ENCODE data around the gene ADAM8. TPM values are rescaled to one million over a fixed set of nuclear protein-coding genes. Genes with fewer than 3 reads are reported as not detected.
A peak's percentile ranks its signal among the peaks of the same experiment; 100 is the strongest.

The ADAM8 gene
- total and polyA plus RNA-seq, 2 donors, result 8.3 to 19.2 TPM

GRCh38 chr10:133281084-133281483 is 4.4 kb upstream of the ADAM8 start:
- Histone ChIP-seq H3K27me3 (ENCODE audit: control insufficient read depth in 2 of 2, insufficient read depth in 1 of 2, low read length in 1 of 2) (peaks cover 15 to 19% of the 10 kb centered on the region in 2 donors), H3K4me3 (ENCODE audit: low read length in 2 of 2) (no peak overlapping the region), H3K36me3 (ENCODE audit: control insufficient read depth in 2 of 2, insufficient read depth in 2 of 2, low read length in 1 of 2) (peaks cover 47 to 69% of the 10 kb centered on the region in 2 donors), H3K27ac (ENCODE audit: low read depth in 1 of 2, low read length in 1 of 2) (no peak overlapping the region), H3K4me1 (ENCODE audit: control insufficient read depth in 2 of 2, insufficient read depth in 2 of 2, low read length in 2 of 2) (peaks cover 5 to 25% of the 10 kb centered on the region in 2 donors), H3K9me3 (ENCODE audit: control insufficient read depth in 2 of 2, insufficient read depth in 1 of 2, low read length in 1 of 2) (no peaks in the 10 kb centered on the region)
- 98% methylated on average over 15 of the region's 15 CpGs for WGBS
- DNase-seq (ENCODE audit: low read depth in 6 of 9, low spot score in 9 of 9), result no peak

- peaks cover 10 to 31% of the 10 kb centered on the region in 2 donors for H3K4me1 ChIP-seq (ENCODE audit: control insufficient read depth in 2 of 2, insufficient read depth in 2 of 2, low read length in 2 of 2)
- H3K27ac ChIP-seq (ENCODE audit: low read depth in 1 of 2, low read length in 1 of 2), result no peak overlapping the region
- peaks cover 43 to 66% of the 10 kb centered on the region in 2 donors for H3K36me3 ChIP-seq (ENCODE audit: control insufficient read depth in 2 of 2, insufficient read depth in 2 of 2, low read length in 1 of 2)
- no peak for DNase-seq (ENCODE audit: low read depth in 6 of 9, low spot score in 9 of 9)
- H3K4me3 ChIP-seq (ENCODE audit: low read length in 2 of 2), result no peak overlapping the region
- peaks cover 0 to 2% of the 10 kb centered on the region in 2 donors for H3K9me3 ChIP-seq (ENCODE audit: control insufficient read depth in 2 of 2, insufficient read depth in 1 of 2, low read length in 1 of 2)
- WGBS, result 98% methylated on average over 10 of the region's 10 CpGs
- H3K27me3 ChIP-seq (ENCODE audit: control insufficient read depth in 2 of 2, insufficient read depth in 1 of 2, low read length in 1 of 2), result peaks cover 20 to 24% of the 10 kb centered on the region in 2 donors
Observed at GRCh38 chr10:133280391-133281059, 3.9 kb upstream of the ADAM8 start.

- Histone ChIP-seq H3K27ac (ENCODE audit: low read depth in 1 of 2, low read length in 1 of 2) (no peak overlapping the region), H3K4me1 (ENCODE audit: control insufficient read depth in 2 of 2, insufficient read depth in 2 of 2, low read length in 2 of 2) (peaks cover 16 to 40% of the 10 kb centered on the region in 2 donors), H3K27me3 (ENCODE audit: control insufficient read depth in 2 of 2, insufficient read depth in 1 of 2, low read length in 1 of 2) (peaks cover 24 to 34% of the 10 kb centered on the region in 2 donors), H3K36me3 (ENCODE audit: control insufficient read depth in 2 of 2, insufficient read depth in 2 of 2, low read length in 1 of 2) (peaks cover 34 to 56% of the 10 kb centered on the region in 2 donors), H3K4me3 (ENCODE audit: low read length in 2 of 2) (no peak overlapping the region), H3K9me3 (ENCODE audit: control insufficient read depth in 2 of 2, insufficient read depth in 1 of 2, low read length in 1 of 2) (peaks cover 0 to 2% of the 10 kb centered on the region in 2 donors)
- WGBS, result 79% methylated on average over 24 of the region's 24 CpGs
- DNase-seq (ENCODE audit: low read depth in 6 of 9, low spot score in 9 of 9), result no peak
Observed at GRCh38 chr10:133279326-133280226, 2.9 kb upstream of the ADAM8 start.

GRCh38 chr10:133278577-133279265 is 2.1 kb upstream of the ADAM8 start:
- Histone ChIP-seq H3K4me1 (ENCODE audit: control insufficient read depth in 2 of 2, insufficient read depth in 2 of 2, low read length in 2 of 2) (peaks cover 16 to 41% of the 10 kb centered on the region in 2 donors), H3K36me3 (ENCODE audit: control insufficient read depth in 2 of 2, insufficient read depth in 2 of 2, low read length in 1 of 2) (peaks cover 28 to 48% of the 10 kb centered on the region in 2 donors), H3K9me3 (ENCODE audit: control insufficient read depth in 2 of 2, insufficient read depth in 1 of 2, low read length in 1 of 2) (peaks cover 0 to 2% of the 10 kb centered on the region in 2 donors), H3K4me3 (ENCODE audit: low read length in 2 of 2) (no peak overlapping the region), H3K27ac (ENCODE audit: low read depth in 1 of 2, low read length in 1 of 2) (peak overlapping the region in 1 of 2 donors; percentile 36), H3K27me3 (ENCODE audit: control insufficient read depth in 2 of 2, insufficient read depth in 1 of 2, low read length in 1 of 2) (peaks cover 24 to 37% of the 10 kb centered on the region in 2 donors)
- WGBS, result 48% methylated on average over 19 of the region's 19 CpGs
- DNase-seq (ENCODE audit: low read depth in 6 of 9, low spot score in 9 of 9), result peak in 1 of 9 donors; percentile 29

- no peak overlapping the region for H3K4me3 ChIP-seq (ENCODE audit: low read length in 2 of 2)
- H3K27me3 ChIP-seq (ENCODE audit: control insufficient read depth in 2 of 2, insufficient read depth in 1 of 2, low read length in 1 of 2), result peaks cover 24 to 37% of the 10 kb centered on the region in 2 donors
- peak in 1 of 9 donors; percentile 7 for DNase-seq (ENCODE audit: low read depth in 6 of 9, low spot score in 9 of 9)
- H3K27ac ChIP-seq (ENCODE audit: low read depth in 1 of 2, low read length in 1 of 2), result peak overlapping the region in 1 of 2 donors; percentile 36
- WGBS, result 56% methylated on average over 12 of the region's 12 CpGs
- peaks cover 0 to 2% of the 10 kb centered on the region in 2 donors for H3K9me3 ChIP-seq (ENCODE audit: control insufficient read depth in 2 of 2, insufficient read depth in 1 of 2, low read length in 1 of 2)
- H3K36me3 ChIP-seq (ENCODE audit: control insufficient read depth in 2 of 2, insufficient read depth in 2 of 2, low read length in 1 of 2), result peaks cover 28 to 41% of the 10 kb centered on the region in 2 donors
- H3K4me1 ChIP-seq (ENCODE audit: control insufficient read depth in 2 of 2, insufficient read depth in 2 of 2, low read length in 2 of 2), result peaks cover 16 to 41% of the 10 kb centered on the region in 2 donors
Observed at GRCh38 chr10:133277993-133278576, 1.4 kb upstream of the ADAM8 start.

GRCh38 chr10:133277277-133277992 is 767 bp upstream of the ADAM8 start:
- Histone ChIP-seq H3K4me3 (ENCODE audit: low read length in 2 of 2) (no peak overlapping the region), H3K27me3 (ENCODE audit: control insufficient read depth in 2 of 2, insufficient read depth in 1 of 2, low read length in 1 of 2) (peaks cover 24 to 37% of the 10 kb centered on the region in 2 donors), H3K9me3 (ENCODE audit: control insufficient read depth in 2 of 2, insufficient read depth in 1 of 2, low read length in 1 of 2) (peaks cover 0 to 2% of the 10 kb centered on the region in 2 donors), H3K36me3 (ENCODE audit: control insufficient read depth in 2 of 2, insufficient read depth in 2 of 2, low read length in 1 of 2) (peaks cover 22 to 35% of the 10 kb centered on the region in 2 donors), H3K27ac (ENCODE audit: low read depth in 1 of 2, low read length in 1 of 2) (peak overlapping the region in 1 of 2 donors; percentile 36), H3K4me1 (ENCODE audit: control insufficient read depth in 2 of 2, insufficient read depth in 2 of 2, low read length in 2 of 2) (peaks cover 16 to 41% of the 10 kb centered on the region in 2 donors)
- DNase-seq (ENCODE audit: low read depth in 6 of 9, low spot score in 9 of 9), result no peak
- 88% methylated on average over 25 of the region's 25 CpGs for WGBS

GRCh38 chr10:133276100-133276434 is 601 bp downstream of the ADAM8 start:
- Histone ChIP-seq H3K4me3 (ENCODE audit: low read length in 2 of 2) (peak overlapping the region; percentile 35 to 42), H3K27me3 (ENCODE audit: control insufficient read depth in 2 of 2, insufficient read depth in 1 of 2, low read length in 1 of 2) (peaks cover 24 to 37% of the 10 kb centered on the region in 2 donors), H3K4me1 (ENCODE audit: control insufficient read depth in 2 of 2, insufficient read depth in 2 of 2, low read length in 2 of 2) (peaks cover 16 to 41% of the 10 kb centered on the region in 2 donors), H3K9me3 (ENCODE audit: control insufficient read depth in 2 of 2, insufficient read depth in 1 of 2, low read length in 1 of 2) (peaks cover 0 to 2% of the 10 kb centered on the region in 2 donors), H3K27ac (ENCODE audit: low read depth in 1 of 2, low read length in 1 of 2) (no peak overlapping the region), H3K36me3 (ENCODE audit: control insufficient read depth in 2 of 2, insufficient read depth in 2 of 2, low read length in 1 of 2) (peaks cover 9 to 21% of the 10 kb centered on the region in 2 donors)
- no peak for DNase-seq (ENCODE audit: low read depth in 6 of 9, low spot score in 9 of 9)
- WGBS, result 10% methylated on average over 6 of the region's 6 CpGs

GRCh38 chr10:133275684-133276092 is 980 bp downstream of the ADAM8 start:
- Histone ChIP-seq H3K9me3 (ENCODE audit: control insufficient read depth in 2 of 2, insufficient read depth in 1 of 2, low read length in 1 of 2) (peaks cover 0 to 2% of the 10 kb centered on the region in 2 donors), H3K4me1 (ENCODE audit: control insufficient read depth in 2 of 2, insufficient read depth in 2 of 2, low read length in 2 of 2) (peaks cover 16 to 41% of the 10 kb centered on the region in 2 donors), H3K4me3 (ENCODE audit: low read length in 2 of 2) (peak overlapping the region; percentile 35 to 42), H3K27ac (ENCODE audit: low read depth in 1 of 2, low read length in 1 of 2) (peak overlapping the region in 1 of 2 donors; percentile 11), H3K36me3 (ENCODE audit: control insufficient read depth in 2 of 2, insufficient read depth in 2 of 2, low read length in 1 of 2) (peaks cover 9 to 17% of the 10 kb centered on the region in 2 donors), H3K27me3 (ENCODE audit: control insufficient read depth in 2 of 2, insufficient read depth in 1 of 2, low read length in 1 of 2) (peaks cover 24 to 37% of the 10 kb centered on the region in 2 donors)
- DNase-seq (ENCODE audit: low read depth in 6 of 9, low spot score in 9 of 9), result peak in 1 of 9 donors; percentile 30
- 9% methylated on average over 12 of the region's 12 CpGs for WGBS

All from thymus (tissue), 11 donors.